GM18508 (cell line): ENCODE results near the gene BST2.

Experiments
- ATAC-seq: cut with Tn5 transposase; IDR thresholded peaks from one replicate; pipeline ENCODE4 v1.9.1; 2021; ENCODE audit warnings: moderate number of reproducible peaks; ENCODE audit not compliant: insufficient read depth, unreplicated experiment

The BST2 gene, protein sequence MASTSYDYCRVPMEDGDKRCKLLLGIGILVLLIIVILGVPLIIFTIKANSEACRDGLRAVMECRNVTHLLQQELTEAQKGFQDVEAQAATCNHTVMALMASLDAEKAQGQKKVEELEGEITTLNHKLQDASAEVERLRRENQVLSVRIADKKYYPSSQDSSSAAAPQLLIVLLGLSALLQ

GRCh38 chr19:17405250-17406045 is at the start of gene BST2:
Gene BST2, minus strand, starts transcription at chr19:17405630. Its CDS starts 55 bp downstream, at chr19:17405575.
- peak; percentile 62 for ATAC-seq

DNA sequence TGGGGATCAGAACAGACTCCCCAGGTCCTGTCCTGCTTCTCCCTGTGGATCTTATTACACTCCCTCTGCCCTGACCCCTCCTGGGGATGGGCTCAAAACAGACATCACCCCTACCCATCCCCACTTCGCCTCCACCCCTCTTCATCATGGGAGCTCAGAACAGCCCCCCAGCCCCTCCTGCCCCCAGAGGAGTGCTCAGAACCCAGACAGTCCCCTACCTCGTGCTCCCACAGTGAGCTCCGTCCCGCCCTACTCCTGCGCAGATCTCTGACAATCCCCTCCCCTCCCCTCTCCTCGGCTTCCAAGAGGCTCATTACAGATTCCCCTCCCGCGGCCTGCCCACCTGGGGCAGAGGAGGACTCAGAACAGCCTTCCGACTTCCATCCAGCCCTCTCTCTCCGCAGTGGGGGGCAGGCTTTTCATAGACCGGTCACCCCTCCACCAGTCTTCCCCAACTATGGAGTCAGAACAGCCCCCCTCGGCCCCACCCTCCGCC is 49.2 kb upstream of the BST2 start:
- no peak for ATAC-seq

DNA sequence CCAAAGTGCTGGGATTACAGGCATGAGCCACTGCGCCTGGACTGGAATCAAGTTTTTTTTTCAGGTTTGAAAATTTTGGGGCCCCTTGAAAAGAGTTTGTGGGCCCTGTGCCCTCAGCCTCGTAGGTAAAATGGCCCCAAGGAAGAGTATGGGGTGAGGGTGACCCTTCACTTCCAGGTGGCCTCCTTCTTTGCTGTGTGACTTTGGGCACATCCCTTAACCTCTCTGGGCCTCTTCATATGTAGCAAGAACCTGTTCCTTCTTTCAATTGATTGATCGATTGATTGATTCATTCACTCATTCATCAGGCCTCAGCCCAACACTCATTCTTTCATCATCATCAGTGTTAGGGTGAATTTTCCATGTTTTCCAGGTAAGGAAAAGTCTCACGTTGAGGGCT is 46.4 kb upstream of the BST2 start:
- no peak for ATAC-seq

DNA sequence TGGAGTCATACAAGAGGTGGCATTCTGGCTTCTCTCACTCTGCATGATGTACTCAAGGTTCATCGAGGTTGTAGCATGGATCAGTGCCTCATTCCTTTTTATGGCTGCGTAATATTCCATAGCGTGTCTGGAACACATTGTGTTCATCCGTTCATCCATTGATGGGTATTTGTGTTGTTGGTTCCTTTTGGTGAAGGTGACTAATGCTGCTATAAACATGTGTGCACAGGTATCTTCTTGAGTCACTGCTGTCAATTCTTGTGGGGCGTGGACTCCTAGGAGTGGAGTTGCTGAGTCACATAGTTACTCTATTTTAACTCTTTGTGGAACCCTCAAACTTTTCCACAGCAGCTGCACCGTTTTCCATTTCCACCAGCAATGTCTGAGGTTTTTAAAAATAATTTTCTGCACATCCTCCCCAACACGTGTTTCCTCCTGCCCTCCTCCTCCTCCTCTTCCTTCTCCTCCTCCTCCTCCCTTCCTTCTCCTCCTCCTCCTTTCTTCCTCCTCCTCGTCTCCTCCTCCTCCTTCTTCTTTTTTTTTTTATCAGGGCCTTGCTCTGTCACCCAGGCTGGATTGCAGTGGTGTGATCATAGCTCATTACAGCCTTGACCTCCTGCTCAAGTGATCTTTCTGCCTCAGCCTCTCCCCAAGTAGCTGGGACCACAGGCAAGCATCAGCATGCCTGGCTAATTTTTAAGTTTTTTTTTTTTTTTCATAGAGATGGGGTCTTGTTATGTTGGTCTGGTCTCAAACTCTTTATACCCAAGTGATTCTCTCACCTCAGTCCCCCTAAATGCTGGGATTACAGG is 45.0 kb upstream of the BST2 start:
- no peak for ATAC-seq

GRCh38 chr19:17448131-17448967 is 42.9 kb upstream of the BST2 start, which contains the start of gene TMEM221:
Gene TMEM221, minus strand, starts transcription at chr19:17448668. Its CDS starts 206 bp downstream, at chr19:17448462.
- ATAC-seq: no peak

- ATAC-seq: no peak
Observed at GRCh38 chr19:17447704-17448130, 42.3 kb upstream of the BST2 start.

DNA sequence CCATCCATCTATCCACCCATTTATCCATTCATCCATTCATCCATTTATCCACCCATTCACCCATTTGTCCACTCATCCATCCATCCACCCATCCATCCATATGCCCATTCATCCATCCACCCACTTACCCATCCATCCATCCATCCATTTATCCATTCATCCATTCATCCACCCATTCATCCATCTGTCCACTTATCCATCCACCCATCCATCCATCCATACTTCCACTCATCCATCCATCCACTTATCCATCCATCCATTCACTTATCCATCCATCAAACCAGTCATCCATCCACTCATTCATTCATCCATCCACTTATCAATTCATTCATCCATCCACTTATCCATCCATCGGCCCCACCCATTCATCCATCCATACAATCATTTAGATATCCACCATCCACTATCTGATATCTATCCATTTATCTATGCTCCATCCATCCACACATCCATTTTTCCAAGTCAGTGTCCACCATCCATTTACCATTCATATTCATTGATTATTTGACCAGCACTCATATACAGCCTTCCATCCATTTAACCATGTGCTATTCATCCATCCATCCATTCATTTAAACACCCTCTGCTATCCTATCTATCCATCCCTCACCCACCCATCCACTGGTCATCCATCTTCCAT is 40.2 kb upstream of the BST2 start:
- ATAC-seq: no peak

DNA sequence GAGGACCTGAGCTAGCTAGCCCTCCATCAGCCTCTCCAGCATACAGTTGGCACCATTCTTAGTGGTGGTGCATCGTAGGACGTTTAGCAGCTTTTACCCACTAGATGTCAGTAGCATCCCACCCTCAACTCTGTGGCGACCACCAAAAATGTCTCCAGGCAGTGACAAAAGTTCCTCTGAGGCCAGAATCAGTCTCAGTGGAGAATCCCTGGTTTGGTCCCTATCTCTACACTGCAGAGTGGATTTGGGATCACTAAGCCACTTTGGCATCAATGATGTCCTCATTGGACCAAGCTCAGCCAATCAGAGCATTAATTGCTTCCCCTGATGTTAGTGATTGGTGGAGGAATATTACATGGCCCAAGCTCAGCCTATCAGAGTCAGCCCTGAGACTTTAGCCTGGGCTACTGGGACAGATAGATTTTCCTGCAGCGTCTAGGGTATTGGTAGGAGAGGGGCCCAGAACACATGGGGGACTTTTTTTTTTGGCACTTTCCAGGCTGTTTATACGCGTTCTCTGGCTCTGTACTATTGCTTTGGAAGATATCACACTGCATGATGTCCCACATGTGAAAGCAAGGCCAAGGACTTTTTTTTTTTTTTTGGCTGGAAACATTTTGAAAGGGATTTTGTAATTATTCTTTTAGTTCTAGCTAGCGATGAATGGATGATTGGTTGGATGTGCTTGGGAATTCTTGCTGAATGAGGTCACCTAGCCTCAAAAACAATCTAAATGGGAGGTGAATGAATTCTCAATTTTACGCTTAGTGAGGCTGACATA is 36.0 kb upstream of the BST2 start:
- no peak for ATAC-seq

DNA sequence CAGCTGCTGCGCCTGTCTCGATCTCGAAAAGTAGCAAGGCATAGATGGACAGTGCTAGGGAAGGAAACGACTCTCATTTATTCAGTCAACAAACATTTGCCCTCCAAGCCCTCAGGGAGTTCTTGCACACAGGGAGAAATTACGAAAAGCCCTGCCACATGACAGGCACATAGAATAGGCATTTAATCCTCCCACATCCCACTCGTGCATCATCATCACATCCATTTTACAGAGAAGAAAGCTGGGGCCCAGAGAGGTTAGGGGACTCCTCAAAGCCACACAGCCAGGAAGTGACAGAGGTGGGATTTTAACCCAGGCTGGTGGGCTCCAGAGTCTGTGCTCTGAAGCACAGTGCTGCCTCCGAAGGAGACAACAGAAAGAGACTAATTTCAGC is 31.4 kb upstream of the BST2 start:
- no peak for ATAC-seq

DNA sequence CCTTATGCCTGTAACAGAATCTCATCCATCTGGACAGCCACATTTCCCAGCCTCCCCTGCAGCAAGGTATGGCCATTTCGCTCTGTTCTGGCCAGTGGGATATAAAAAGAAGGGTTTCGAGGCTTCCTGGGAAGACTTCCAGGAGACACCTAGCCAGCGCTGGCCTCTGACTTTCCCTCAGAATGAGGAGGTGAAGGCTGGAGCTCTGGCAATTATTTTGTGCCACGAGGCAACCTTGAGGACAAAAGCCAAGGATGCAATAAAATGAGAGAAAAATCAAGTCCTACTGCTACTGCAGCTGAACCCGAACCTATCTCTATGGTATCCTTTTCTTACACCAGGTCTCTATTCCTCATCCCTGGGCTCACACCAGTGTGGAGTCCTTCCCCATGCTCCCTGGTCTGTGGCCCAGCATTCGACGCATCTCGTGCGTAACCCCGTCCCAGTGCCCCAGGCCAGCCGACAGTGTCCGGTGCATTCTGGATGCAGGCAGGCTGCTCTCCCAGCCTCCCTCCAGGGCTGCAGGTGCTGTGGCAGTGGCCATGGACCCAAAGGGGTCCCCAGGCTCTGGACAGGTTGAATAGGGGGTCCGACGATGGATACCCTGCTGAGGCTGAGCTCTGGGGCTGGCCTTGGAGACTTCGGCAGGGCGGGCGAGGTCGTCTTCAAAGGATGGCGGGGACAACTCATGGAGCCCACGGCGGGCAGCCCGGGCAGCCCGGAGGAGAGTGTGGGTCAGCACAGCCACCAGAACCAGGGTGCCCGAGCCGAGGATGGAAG is 30.9 kb upstream of the BST2 start:
- ATAC-seq: no peak

DNA sequence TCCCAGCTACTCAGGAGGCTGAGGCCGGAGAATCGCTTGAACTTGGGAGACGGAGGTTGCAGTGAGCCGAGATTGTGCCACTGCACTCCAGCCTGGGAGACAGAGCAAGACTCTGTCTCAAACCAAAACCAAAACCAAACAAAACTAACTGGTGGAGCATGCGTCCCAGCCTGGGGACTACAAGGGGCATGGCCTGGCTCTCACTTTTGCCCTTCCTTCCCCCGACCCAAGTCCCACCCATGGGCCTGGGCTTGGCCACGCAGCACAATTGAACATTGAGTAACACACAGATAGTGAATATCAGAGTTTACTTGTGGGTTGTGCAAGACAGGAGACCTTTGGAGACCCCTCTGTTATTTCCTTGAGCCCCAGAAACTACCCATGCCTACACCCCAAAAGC is 29.8 kb upstream of the BST2 start:
- ATAC-seq: no peak

DNA sequence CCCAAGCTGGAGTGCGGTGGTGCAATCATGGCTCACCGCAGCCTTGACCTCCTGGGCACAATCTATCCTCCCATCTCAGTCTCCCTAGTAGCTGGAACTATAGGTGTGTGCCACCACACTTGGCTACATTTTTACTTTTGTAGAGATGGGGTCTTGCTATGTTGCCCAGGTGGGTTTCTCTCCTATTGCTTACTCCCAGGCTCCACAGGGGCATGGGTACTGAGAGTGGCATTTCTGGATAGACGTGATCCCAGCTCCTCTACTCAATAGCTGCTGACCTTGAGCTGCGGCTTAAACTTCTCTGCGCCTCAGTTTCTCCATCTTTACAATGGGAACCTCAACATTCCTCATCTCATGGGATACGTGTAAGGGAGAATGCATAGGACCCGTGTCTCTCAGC is 26.0 kb upstream of the BST2 start:
- ATAC-seq: no peak

DNA sequence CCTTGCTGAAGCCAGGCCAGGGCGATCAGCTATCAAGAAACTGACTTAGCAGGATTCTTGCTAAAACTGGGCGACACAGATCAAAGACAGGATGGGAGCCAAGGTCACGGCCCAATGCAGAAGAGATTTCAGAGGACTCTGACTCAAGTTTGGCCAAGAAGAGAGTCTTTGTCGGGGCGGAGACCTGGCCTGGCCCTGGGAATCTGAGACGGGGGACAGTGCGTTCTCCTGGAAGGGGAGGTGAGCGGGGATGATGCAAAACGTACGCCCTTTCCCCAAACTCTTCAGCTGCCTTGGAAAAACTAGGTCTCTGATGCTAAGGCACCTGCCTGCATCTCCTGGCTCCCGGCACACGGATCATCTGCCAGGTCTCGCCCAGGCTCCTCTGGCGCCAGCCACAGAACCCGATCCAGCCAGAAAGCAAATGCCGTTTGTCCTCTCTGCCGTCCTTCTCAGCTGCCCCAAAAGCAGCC is 24.2 kb upstream of the BST2 start:
- no peak for ATAC-seq

GRCh38 chr19:17424743-17425365 is 19.4 kb upstream of the BST2 start:
- ATAC-seq: no peak

GRCh38 chr19:17423429-17424208 is 18.2 kb upstream of the BST2 start:
- ATAC-seq: no peak

DNA sequence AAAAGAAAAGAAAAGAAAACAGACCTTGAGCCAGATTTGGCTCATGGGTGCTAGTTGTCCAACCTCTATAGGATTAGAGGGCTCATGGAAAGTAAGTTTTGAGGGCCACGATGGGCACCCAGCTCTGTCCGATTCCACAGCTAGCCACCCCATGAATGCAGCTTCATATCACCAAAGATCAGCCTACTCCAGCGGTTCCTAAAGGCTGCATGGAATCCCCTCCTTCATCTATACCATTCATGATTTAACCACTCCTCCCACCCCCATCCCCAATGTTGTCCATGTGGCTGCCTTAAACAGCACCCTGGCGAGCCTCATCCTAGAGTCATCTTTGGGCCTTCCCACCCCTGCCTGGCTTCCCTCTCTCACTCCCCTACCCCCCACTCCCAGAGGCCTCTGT is 16.5 kb upstream of the BST2 start:
- ATAC-seq: no peak

DNA sequence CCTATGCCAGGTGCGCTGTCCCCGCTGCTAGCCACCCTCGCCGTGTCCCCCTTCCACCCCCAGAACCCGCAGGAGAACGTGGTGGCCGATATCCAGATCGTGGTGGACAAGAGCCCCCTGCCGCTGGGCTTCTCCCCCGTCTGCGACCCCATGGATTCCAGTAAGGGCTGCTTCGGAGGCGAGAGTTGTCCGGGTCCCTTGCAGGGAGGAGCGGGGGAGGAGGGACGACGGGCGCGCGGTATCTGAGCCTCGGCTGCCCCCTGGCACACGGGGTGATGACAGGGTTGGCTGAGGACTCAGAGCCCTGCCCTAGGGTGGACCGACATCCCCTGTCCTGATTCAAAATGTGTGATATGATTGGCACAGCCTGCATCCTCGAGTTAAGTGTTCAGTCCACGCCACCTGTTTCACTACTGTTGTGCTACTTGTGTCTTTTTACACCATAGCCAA is 15.1 kb upstream of the BST2 start:
- no peak for ATAC-seq
